ENCODE data around the gene DNAJC1. TPM values are rescaled to one million over a fixed set of nuclear protein-coding genes. Genes with fewer than 3 reads are reported as not detected.

Gene DNAJC1
- total RNA-seq, 3 donors from 2014 or later = 26.3 to 31.5 (median 30.3) TPM

DNA sequence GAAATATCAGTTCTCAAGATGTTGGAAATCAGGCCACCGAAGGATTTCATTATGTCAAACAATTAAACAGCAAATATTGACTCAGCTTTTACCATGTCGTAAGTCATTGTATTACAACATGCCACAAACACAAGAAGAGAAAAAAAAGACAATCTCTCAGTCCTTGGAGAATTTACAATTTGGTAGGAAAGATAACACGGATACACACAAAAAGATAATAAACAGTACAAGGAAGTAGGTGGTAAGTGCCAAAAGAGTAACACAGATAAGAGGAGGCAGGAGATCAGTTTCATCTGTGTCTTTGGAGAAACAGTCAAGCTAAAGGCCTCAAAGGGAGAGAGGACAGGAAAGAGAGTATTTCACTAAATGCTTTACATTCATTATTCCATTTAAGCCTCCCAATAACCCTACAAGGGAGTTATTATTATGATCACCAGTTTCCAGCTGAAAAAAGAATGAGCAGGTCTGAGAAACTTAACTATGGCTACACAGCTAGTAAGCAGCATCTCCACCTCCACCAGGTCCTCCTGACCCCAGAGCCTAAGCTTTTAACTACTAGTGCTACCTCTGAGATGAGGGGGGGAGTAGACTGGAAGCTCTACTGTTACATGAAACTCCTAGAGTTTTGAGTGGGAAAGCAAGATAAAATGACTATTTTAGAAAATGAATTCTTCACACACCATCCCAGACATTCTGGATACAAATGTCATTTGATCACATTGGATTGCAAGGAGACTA is 13.9 kb upstream of the DNAJC1 start:
- intact Hi-C loops (cut with DNase I, micrococcal nuclease) = no loop called here
- peaks cover 4% of the 10 kb centered on the region for H3K4me1 ChIP-seq (ENCODE audit: low read depth)
- ATAC-seq = no peak
- no peak overlapping the region for H3K4me3 ChIP-seq
- no peaks in the 10 kb centered on the region for H3K9me3 ChIP-seq
- DNase-seq = no peak
- no peaks in the 10 kb centered on the region for H3K36me3 ChIP-seq (ENCODE audit: low read depth)
- TF ChIP-seq, protein P1, sequence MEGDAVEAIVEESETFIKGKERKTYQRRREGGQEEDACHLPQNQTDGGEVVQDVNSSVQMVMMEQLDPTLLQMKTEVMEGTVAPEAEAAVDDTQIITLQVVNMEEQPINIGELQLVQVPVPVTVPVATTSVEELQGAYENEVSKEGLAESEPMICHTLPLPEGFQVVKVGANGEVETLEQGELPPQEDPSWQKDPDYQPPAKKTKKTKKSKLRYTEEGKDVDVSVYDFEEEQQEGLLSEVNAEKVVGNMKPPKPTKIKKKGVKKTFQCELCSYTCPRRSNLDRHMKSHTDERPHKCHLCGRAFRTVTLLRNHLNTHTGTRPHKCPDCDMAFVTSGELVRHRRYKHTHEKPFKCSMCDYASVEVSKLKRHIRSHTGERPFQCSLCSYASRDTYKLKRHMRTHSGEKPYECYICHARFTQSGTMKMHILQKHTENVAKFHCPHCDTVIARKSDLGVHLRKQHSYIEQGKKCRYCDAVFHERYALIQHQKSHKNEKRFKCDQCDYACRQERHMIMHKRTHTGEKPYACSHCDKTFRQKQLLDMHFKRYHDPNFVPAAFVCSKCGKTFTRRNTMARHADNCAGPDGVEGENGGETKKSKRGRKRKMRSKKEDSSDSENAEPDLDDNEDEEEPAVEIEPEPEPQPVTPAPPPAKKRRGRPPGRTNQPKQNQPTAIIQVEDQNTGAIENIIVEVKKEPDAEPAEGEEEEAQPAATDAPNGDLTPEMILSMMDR (IDR thresholded peaks at IDR 0.05) = no peak

DNA sequence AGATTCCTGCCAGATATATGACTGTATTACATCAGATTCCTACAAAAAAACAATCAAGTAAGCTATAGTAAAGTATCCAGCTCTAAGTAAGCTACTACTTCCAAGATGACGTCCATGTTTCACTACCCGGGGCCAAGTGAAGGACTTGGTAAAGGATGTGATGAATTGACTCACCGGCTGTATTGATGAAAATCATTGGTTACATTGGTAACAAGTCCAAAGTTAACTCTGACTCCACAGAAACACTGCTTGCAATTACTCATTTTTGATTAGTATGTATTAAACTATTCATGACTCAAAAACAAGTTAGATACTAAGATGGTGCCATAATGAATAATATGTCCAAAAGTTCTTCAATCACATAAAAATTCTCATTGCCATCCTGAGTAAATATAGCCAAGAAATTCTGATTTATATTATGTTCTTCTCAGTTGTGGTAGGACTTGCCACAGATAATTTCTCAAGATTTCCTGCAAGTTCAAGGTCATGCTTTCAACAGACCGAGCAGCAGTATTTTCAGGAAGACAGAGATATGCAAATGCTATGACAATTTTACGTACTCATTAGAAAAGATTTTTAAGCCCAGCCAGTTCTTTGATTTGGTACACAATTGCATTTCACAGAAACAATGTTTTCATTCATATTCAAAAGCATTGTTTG is 12.6 kb upstream of the DNAJC1 start:
- no peak for ATAC-seq
- Histone ChIP-seq H3K4me1 (ENCODE audit: low read depth) (peaks cover 4% of the 10 kb centered on the region), H3K4me3 (no peak overlapping the region), H3K36me3 (ENCODE audit: low read depth) (no peaks in the 10 kb centered on the region), H3K9me3 (no peaks in the 10 kb centered on the region)
- no peak for DNase-seq
- intact Hi-C loops (cut with DNase I, micrococcal nuclease) = no loop called here
- TF ChIP-seq, protein P1 (IDR thresholded peaks at IDR 0.05) = no peak

DNA sequence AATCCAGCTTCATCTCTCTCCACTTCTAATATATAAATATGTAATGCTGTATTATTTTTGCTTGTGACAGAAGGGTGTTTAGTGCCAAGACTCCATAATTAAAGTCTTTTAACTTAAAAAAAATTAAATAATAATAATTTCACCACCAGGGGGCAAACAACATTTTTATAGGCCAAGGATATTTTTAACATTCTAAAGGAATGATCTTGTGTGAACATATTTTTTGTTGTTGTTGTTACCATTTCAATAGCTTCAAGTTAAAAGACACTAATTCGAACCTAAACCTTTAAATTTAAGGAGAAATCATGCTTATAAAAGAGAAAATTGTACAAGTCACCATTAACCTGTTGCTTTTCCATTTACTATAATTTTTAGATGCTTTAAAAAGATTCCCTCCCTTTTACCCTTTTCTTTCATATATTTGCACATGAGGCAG is 7.5 kb upstream of the DNAJC1 start:
- H3K9me3 ChIP-seq = no peaks in the 10 kb centered on the region
- no peak for ATAC-seq
- intact Hi-C loops (cut with DNase I, micrococcal nuclease) = no loop called here
- TF ChIP-seq, protein P1 (IDR thresholded peaks at IDR 0.05) = no peak
- no peaks in the 10 kb centered on the region for H3K36me3 ChIP-seq (ENCODE audit: low read depth)
- no peak overlapping the region for H3K4me3 ChIP-seq
- H3K4me1 ChIP-seq (ENCODE audit: low read depth) = no peaks in the 10 kb centered on the region
- DNase-seq = no peak

DNA sequence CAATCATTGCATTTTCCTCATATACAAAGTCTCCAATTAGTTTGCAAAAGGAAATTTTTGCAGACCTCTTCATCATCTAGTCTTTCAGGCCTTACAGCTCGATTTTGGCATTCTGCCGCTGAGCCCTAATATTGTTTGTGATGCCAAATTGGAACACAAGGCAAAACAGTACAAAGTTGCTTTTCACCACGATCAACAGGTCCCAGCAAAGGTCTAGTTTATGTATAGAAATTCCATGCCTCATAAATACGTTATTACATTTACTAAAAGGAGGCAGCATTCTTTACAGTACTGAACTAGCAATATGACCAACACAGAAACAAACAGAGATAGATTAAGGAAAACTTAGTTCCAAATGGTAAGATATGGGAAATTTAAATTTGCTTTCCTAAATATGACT is 7.0 kb upstream of the DNAJC1 start:
- TF ChIP-seq, protein P1 (IDR thresholded peaks at IDR 0.05) = no peak
- ATAC-seq (no peak), DNase-seq (no peak)
- Histone ChIP-seq H3K36me3 (ENCODE audit: low read depth) (no peaks in the 10 kb centered on the region), H3K4me1 (ENCODE audit: low read depth) (no peaks in the 10 kb centered on the region), H3K4me3 (no peak overlapping the region), H3K9me3 (no peaks in the 10 kb centered on the region)
- intact Hi-C loops (cut with DNase I, micrococcal nuclease) = no loop called here

DNA sequence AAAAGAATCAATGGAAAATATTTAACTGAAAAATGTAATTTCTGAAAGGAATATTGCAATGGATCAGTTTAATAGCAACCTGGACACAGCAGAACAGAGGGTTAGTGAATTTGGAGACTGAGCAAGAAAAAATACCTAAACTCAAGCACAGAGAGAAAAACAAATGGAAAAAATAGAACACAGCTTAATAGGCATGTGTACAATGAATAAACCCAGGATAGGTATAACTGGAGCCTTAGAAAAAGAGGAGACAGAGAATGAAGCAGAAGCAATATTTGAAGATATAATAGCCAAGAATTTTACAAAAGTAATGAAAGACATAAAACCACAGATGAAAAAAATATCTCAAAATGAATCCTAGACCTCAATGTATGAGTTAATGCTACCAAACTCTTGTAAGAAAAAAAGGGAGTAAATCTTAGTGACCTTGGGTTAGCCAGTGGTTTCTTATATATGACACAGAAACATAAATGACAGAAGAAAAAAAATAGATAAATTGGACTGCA is 2.9 kb upstream of the DNAJC1 start:
- Histone ChIP-seq H3K4me1 (ENCODE audit: low read depth) (peaks cover 4% of the 10 kb centered on the region), H3K4me3 (no peak overlapping the region), H3K9me3 (no peaks in the 10 kb centered on the region), H3K36me3 (ENCODE audit: low read depth) (no peaks in the 10 kb centered on the region)
- DNase-seq (no peak), ATAC-seq (no peak)
- intact Hi-C loops (cut with DNase I, micrococcal nuclease) = no loop called here
- TF ChIP-seq, protein P1 (IDR thresholded peaks at IDR 0.05) = no peak

Data from mucosa of descending colon (tissue), 3 donors.